HG02938 (cell line): ENCODE data around the gene NTN5.

Experiments used
- ATAC-seq: cut with Tn5 transposase; IDR thresholded peaks from one replicate; pipeline ENCODE4 v1.9.1; 2021; ENCODE audit warnings: mild to moderate bottlenecking, moderate library complexity; ENCODE audit not compliant: unreplicated experiment

Gene NTN5

DNA sequence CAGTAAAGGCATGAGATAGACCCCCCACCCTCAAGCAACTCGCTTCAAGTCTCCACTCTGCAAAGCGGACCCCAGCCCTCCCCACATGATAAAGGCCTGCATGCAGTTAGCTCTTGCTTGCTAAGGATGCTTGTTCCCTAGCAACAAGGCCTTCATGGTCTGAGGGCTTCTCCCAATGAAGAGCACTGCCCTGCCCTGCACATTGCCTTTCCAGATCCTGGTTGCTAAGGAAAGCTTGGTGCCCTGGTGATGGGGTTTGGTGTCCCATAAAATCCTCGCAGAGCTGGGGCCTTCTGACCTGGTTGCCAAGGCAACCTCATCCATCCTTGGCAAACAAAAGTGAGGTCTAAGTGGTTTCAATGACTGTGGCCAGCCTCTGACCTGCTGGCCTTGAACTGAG, 41.6 kb downstream of the NTN5 start:
- ATAC-seq, result no peak

DNA sequence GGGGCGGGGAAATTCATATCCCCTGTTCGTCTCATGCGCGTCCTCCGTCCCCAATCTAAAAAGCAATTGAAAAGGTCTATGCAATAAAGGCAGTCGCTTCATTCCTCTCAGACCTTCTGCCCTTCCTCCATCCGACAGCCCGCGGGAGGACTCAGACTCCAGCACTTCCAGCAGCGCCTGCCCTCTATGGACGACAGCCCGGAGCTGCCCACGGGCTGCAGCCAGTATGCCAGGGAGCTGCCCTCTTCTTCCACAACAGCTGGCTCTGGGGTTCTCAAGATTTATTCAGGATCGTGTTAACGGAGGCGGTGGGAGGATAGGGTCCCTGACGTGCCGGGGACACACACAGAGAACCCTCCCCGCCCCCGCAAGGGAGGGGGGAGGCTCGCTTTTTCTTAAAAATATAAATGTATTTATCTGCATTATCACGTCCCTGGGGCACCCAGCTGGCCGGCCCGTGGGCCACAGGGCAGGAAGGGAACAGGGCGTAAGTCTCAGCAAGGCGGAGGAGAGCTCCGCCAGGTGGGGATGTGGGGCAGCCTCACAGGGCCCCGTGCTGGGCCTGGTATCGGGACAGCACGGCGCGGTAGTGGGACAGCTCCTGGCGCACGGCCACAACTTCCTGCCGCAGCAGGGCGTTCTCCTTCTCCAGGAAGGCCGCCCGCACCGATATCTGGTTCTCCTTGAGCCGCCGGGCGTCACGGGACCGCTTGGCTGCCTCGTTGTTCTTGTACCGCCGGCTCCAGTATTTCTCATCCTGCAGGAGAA, 42.3 kb downstream of the NTN5 start:
- ATAC-seq, result no peak

DNA sequence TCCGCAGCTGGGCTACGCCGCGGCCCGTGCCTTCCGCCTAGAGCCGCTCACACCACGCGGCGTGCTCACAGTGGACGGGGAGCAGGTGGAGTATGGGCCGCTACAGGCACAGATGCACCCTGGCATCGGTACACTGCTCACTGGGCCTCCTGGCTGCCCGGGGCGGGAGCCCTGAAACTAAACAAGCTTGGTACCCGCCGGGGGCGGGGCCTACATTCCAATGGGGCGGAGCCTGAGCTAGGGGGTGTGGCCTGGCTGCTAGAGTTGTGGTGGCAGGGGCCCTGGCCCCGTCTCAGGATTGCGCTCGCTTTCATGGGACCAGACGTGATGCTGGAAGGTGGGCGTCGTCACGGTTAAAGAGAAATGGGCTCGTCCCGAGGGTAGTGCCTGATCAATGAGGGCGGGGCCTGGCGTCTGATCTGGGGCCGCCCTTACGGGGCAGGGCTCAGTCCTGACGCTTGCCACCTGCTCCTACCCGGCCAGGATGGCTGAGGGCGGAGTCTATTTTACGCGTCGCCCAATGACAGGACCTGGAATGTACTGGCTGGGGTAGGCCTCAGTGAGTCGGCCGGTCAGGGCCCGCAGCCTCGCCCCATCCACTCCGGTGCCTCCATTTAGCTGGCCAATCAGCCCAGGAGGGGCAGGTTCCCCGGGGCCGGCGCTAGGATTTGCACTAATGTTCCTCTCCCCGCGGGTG, 43.1 kb downstream of the NTN5 start:
- no peak for ATAC-seq

DNA sequence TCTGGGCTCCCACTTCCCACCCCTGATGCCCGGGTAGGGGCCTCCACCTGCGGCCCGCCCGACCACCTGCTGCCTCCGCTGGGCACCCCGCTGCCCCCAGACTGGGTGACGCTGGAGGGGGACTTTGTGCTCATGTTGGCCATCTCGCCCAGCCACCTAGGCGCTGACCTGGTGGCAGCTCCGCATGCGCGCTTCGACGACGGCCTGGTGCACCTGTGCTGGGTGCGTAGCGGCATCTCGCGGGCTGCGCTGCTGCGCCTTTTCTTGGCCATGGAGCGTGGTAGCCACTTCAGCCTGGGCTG, 43.6 kb downstream of the NTN5 start:
- ATAC-seq, result no peak

DNA sequence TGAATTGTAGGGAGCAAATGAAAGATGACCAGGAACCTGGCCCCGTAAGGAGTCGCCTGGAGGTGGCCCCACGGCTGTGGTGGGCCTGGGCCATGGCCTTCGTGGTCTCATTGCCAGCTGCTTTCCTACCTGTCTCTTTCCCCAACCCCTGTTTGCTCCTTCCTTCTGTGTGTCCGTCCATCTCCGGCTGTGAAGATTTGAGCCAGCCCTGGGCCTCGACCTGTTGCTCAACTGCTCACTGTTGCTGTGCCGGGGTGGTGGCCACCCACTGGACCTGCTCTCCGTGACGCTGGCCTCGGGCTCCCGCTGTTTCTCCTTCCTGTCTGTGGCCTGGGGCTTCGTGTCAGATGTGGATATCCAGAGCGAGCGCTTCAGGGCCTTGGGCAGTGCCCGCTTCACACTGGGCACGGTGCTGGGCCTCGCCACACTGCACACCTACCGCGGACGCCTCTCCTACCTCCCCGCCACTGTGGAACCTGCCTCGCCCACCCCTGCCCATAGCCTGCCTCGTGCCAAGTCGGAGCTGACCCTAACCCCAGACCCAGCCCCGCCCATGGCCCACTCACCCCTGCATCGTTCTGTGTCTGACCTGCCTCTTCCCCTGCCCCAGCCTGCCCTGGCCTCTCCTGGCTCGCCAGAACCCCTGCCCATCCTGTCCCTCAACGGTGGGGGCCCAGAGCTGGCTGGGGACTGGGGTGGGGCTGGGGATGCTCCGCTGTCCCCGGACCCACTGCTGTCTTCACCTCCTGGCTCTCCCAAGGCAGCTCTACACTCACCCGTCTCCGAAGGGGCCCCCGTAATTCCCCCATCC, 44.1 kb downstream of the NTN5 start:
- no peak for ATAC-seq

DNA sequence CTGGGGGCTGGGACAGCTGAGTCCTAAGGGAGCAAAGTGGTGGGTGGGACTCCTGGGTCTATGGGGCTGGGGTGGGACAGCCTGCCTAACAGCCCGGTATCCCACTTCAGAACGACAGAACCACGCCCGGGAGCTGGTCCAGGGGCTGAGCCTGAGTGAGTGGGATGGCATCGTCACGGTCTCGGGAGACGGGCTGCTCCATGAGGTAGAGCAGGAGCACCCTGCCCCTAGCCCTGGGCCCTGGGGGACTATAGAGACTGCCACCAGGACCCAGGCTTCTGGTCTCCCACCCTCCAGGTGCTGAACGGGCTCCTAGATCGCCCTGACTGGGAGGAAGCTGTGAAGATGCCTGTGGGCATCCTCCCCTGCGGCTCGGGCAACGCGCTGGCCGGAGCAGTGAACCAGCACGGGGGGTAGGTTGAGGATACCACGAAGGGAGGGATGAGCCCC, 44.9 kb downstream of the NTN5 start:
- no peak for ATAC-seq

DNA sequence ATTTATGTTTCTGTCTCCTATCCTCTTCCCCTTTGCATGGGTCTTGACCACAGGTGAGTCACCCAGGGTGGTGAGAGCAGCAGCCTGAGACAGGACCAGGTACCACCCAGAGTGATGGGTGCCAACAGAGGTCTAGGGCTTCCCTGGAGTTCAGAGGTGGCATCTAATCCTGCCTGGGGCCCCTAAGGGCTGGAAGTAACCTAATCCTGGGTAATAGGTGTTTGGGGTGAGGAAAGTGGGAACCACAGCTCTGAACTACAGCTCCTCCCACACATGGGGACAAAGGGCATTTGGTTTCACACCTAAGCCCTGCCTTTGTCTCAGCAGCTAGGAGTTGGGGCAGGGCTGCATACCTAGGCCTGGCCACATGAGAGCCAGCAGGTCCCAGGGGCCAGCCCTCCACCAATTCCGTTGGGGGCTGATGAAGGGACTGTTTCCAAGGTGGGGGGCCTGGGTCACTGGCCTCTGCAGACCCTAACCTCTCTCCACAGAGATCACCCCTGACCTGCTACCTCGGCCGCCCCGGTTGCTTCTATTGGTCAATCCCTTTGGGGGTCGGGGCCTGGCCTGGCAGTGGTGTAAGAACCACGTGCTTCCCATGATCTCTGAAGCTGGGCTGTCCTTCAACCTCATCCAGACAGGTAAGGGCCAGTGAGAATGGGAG, 45.5 kb downstream of the NTN5 start:
- no peak for ATAC-seq

DNA sequence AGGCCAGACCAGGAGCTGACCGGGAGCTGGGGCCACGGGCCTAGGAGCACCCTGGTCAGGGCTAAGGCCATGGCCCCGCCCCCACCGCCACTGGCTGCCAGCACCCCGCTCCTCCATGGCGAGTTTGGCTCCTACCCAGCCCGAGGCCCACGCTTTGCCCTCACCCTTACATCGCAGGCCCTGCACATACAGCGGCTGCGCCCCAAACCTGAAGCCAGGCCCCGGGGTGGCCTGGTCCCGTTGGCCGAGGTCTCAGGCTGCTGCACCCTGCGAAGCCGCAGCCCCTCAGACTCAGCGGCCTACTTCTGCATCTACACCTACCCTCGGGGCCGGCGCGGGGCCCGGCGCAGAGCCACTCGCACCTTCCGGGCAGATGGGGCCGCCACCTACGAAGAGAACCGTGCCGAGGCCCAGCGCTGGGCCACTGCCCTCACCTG, 46.9 kb downstream of the NTN5 start:
- no peak for ATAC-seq

DNA sequence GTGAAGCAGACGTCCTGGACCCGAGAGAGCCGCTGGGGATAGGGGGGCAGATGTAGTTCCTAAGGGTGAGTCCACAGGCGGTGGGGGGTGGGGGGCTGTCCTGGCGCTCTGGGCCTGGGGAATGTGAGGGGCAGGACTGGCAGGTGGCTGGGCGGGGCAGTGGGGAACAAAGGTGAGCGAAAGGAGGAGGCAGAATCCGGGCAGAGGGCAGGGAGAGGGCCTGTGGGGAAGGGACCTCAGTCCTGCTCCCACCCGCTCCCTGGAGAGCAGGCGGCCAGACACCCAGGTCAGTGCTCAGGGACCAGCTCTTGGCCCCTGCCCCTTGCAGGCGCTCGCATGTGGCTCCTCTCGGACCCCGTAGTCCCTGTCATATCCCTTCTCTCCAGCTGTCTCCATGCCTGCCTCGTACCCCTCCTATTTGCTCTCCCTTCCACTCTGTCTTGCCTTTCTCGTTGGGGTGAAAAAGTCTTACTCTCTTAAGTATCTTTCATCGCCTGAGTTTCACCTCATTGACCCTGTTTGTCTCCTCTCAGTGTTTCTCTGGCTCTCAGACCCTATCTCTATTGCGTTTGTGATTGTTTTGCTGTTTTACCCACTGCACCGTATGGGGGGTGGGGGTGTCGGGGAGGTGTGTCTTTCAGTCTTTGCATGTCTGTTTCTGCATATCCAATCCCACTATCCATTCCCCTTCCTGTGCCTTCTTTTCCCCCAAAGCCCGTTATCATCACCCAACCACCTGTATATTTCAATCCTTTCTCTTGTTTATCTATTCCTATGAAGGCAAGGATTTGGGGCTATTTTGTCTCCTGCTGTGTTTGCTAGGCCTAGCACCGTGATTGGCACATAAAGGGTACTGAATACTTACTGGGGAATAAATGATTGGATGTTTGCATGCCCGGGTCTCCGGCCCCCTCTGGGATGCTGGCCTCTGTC, 47.8 kb downstream of the NTN5 start:
- no peak for ATAC-seq

DNA sequence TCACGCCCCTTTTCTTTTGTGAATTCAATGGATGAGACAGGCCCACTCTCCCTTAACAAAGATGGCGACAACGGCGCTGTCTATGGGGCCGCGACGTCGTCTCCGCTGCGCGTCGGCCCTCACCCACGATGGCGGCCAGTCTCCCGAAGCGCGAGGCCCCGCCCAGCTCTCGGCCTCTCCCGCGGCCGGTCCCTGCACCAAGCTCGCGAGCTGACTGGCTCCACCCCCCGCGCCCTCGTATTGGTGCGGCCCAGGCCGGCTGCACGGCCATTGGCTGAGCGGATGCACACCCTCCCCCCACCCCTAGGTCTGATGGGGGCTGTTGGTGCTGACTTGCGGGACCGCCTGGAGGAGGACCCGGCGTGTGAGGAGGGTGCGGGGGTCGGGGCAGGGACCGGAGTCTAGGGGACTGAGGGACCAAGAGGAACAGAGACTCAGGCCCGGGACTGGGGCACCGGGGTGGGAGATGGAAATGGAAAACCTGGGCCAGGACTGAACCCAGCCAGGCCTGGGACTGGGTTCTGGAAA, 48.7 kb downstream of the NTN5 start:
- ATAC-seq, result peak; percentile 53

DNA sequence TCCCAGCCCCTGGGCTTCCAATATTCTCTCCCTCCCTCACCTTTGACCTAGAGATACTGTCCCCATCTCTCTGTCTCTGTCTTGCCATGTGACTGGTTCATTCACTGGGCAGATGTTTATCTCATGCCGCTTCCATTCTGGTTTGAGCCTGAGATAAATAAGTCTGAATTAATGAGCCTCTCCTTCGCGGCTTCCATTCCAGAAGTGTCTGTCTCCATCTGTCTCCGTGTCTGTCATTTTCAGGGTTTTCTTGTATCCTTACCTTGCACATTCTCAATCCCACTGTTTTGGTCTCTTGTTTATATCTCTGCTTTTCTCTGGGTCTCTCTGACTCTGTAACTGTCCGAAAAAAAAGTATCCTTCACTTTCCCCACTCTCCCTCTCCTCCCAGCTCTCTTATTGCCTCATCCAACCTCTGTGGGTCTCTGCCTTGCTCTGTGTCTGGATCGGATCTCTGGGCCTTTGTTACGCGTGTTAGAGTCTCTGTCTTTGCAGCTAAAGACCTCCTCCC, 49.2 kb downstream of the NTN5 start:
- no peak for ATAC-seq

DNA sequence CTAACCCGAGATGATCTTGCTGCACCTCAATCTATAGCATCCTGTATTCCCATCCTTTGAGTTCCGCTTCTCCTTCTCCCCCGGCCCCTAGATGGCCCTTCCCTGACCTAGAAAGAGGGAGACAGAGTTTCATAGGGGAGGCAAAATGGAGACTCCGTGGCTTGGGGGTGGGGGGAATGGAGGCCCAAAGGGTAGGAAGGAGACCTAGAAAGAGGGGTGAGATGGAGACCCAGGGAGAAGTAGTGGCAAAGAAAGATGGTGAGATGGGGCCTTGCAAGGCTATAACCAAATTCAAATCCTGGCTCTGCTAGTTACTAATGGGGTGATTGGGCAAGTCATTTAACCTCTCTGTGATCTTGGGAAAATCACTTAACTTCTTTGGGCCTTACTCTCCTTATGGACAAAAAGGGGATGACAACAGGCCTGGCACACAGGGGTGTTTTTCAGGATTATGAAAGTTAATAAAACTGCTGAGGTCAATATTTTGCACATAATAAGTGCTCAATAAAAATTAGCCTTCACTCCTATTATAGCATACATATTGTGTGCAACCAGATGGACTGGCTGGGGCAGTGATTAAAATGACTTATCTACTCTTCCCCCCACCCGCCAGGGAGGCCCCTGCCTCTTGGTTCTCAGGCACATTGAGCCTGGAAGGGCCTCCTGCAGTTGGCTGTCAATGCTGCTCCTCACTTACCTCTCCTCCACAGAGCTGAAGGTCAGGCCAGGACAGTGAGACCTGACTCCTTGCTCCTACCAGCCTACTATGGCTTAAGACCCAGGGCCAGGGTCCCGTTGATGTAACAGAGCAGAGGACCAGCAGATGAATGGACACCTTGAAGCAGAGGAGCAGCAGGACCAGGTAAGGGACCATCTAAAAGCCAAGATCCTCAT, 52.9 kb downstream of the NTN5 start:
- ATAC-seq, result no peak

DNA sequence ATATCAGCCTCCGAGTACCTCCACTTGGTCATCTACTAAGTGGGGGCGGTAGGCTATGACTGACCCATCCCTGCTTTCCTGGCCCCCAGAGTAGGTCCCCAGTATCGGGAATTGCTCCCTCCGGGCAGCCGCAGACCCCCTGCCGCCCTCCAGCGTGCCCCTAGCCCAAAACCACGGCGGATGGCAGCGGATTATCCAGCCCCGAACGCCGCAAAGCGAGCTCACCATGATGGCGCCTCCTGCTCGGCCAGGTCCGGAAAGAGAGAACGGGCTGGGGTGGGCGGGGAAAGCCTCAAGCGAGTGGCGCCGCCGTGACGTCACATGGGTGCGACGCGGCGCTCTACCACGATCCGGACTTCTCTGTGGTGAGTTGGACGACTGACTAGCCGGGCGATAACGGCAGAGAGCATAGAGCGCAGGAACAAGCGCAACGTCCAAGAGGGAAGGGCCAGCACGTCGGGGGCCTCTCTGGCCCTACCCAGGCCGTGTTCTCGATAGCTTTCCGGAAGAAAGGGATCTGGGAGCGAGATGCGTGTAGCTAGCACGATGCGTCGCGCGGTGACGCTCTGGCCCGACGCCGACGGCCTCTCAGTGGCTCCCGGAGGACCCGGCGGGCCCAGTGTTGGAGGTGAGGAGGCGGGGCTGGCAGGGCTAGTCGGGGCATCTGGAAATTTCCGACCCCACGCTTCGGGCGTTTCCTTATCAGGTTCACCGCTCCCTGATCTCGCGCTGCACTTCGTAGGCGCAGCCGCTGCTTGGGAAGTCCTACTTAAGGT, 53.7 kb downstream of the NTN5 start, which contains the start of the genes RPL18 and SPHK2:
TSS of gene RPL18 (minus strand) at position 263 of the 776 bp plus-strand sequence. CDS start at position 228, 35 bp downstream.
TSS of gene SPHK2 (plus strand) at position 591 of the 776 bp plus-strand sequence. CDS start 1,009 bp downstream, outside the sequence.
- ATAC-seq, result peak; percentile 87

DNA sequence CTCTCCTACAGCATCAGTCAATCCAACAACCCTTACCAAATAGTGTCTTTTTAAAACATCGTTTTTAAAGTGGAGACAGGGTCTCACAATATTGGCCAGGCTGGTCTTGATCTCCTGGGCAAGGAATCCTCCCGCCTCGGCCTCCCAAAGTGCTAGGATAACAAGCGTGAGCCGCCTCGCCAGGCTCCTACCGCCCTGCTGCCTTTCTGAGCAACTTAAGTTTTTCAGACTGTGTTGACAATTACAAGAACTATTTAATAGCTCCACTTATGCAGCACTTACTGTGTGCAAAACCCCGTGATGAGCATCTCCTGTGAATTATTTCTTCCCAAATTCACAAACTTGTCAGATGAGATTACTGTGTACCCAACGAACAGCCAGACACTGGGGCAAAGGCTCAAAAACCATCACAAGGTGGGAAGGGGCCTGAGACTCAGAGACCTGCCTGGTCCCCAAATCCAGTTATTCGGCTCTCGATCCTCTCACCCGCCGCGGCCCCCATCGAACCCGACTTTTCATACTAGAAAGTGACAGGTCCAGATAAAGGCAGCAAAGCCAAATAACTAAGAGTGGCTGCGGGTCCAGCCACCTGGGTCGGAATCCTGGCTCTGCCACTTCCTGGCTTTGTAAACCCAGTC, 54.4 kb downstream of the NTN5 start:
- no peak for ATAC-seq

DNA sequence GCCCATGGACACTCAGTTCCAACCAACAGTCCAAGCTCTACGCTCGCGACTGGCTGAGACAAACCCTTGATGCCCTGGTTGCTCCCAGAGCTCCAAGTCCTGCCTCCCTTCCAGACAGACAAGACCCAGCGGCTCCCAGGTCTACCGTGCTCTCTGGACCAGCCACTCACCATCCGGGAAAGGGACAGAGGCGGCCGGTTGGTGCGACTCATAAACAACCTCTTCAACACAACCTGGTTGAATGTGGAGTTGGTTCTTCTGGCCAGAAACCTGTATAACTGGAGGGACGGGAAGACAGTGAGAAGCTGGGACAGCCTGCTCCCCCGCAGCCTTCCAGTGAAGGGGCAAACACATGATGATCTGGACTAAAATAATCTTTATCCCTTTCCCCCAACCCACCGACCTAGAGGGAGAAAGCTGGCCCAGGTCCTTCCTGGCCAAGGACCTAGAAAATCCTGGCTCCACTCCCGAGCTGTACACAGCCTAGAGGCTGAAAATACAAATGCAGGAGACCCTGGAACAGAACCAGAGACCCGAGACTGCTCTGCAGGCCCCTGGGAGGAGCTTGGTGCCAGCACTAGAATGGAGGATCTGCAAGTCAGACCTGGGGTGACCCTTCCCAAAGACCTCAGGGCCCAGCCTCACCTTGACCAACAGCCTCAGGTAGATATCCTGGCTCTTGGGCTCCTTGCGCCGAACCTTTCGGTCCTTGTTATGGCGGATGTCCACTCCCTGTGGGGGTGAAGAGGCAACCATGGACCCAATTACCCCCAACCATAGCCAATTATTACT, 55.5 kb downstream of the NTN5 start:
- ATAC-seq, result no peak

DNA sequence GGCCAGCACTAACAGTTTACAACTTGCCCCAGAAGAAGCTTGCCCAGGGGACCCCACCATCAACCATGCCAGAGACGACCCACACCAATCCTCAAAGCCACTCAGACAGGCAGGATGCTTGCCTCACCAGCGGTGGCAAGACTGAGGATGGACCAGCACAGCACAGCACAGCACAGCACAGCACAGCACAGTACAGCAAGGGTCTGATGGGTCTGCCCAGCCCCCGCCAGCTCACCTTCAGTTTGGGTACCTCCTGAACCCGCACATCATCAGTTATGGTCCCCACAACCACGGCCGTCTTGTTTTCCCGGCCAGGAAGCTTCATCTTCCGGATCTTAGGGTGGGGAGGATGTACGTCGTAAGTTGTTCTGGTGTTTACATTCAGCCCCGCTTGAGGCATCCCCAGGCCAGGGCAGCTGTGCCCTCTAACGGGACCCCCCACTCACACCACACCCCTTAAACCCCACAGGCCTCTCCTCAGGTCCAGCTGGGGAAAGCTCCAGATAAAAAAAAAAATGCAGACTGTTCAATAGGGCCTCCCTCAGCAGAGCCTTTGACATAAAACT, 56.2 kb downstream of the NTN5 start:
- ATAC-seq, result no peak
